Glutamatergic neuron (in vitro differentiated cells): ENCODE measurements around the gene MED8. TPM values are rescaled to one million over a fixed set of nuclear protein-coding genes. Genes with fewer than 3 reads are reported as not detected.

Experiments used
- DNase-seq: peaks from one replicate; pipeline ENCODE4 v3.0.0; 2022
- H3K27ac Mint-ChIP-seq: one replicate; pipeline ENCODE4 v1.8.0; 2020; ENCODE audit warnings: mild to moderate bottlenecking, mixed read lengths, inconsistent platforms; ENCODE audit not compliant: unreplicated experiment
- H3K27me3 Mint-ChIP-seq: one replicate; pipeline ENCODE4 v1.8.0; 2020; ENCODE audit warnings: mild to moderate bottlenecking, moderate library complexity, mixed read lengths, inconsistent platforms; ENCODE audit not compliant: unreplicated experiment
- H3K36me3 Mint-ChIP-seq: one replicate; pipeline ENCODE4 v1.8.0; 2020; ENCODE audit warnings: mild to moderate bottlenecking, mixed read lengths, inconsistent platforms; ENCODE audit not compliant: unreplicated experiment
- H3K4me1 Mint-ChIP-seq: one replicate; pipeline ENCODE4 v1.8.0; 2020; ENCODE audit warnings: mild to moderate bottlenecking, low read depth, mixed read lengths, inconsistent platforms; ENCODE audit not compliant: unreplicated experiment
- H3K4me3 Mint-ChIP-seq: one replicate; pipeline ENCODE4 v1.8.0; 2020; ENCODE audit warnings: mild to moderate bottlenecking, mixed read lengths, inconsistent platforms; ENCODE audit not compliant: unreplicated experiment
- H3K9me3 Mint-ChIP-seq: one replicate; pipeline ENCODE4 v1.8.0; 2020; ENCODE audit warnings: mild to moderate bottlenecking, moderate library complexity, mixed read lengths, inconsistent platforms; ENCODE audit not compliant: unreplicated experiment
- total RNA-seq: library from RNA; stranded (reverse); fragmentation: NEBNext Ultra II Directional; extraction: Animal tissue kit (Norgen Biotek cat#: 25700); gene quantifications from one replicate; pipeline ENCODE4 v1.2.1, GENCODE V29; 2021; ENCODE audit not compliant: unreplicated experiment
- TF ChIP-seq, protein P1 (sequence below): fragments of 200-600 bp; sonication (generic); IDR thresholded peaks from one replicate; pipeline ENCODE4 v1.5.0; 2021; ENCODE audit not compliant: partially characterized antibody, unreplicated experiment

The MED8 gene
- total RNA-seq, 1 donor from 2014 or later: 39.1 TPM

DNA sequence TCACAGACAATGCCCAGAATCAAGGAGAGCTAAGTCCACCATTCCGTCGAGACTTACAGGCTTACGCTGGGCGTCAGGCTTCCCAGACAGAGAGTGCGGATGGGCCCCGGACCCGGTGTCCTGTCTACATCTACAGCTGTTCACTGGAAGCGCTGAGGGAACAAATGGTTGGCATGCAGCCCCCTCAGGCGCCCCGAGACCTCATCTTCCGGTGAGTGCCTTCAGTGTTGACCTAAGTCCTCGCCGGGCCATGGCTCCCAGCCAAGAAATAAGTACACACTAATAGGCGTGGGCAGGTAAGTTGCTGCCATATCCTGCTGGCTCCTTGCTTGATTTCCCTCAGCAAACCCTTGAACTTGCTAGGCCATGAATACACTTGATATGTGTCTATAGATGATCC lies 37.9 kb upstream of the MED8 start:
- Mint-ChIP-seq H3K9me3 (peaks cover 4% of the 10 kb centered on the region), H3K27ac (no peak overlapping the region), H3K36me3 (no peaks in the 10 kb centered on the region)

DNA sequence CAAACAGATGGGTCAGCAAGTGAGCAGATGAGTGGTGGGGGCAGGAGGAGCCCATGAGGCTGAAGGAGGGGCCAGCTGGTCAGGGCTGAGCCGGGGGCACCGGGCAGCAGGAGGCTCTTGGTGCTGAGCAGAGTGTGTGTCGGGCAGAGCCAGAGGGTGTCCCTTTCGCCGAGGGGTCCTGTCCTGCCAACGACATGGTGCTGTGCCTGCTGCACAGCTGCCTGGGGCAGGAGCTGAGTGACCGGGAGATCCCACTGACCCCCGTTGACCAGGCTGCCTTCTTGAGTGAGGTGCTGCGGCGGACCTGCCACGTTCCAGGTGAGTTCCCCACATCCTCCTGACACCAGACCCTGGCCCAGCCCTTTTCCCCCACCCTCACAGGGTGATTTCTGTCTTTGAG lies 36.6 kb upstream of the MED8 start:
- no peaks in the 10 kb centered on the region for H3K4me1 Mint-ChIP-seq
- no peak for DNase-seq
- TF ChIP-seq, protein P1, sequence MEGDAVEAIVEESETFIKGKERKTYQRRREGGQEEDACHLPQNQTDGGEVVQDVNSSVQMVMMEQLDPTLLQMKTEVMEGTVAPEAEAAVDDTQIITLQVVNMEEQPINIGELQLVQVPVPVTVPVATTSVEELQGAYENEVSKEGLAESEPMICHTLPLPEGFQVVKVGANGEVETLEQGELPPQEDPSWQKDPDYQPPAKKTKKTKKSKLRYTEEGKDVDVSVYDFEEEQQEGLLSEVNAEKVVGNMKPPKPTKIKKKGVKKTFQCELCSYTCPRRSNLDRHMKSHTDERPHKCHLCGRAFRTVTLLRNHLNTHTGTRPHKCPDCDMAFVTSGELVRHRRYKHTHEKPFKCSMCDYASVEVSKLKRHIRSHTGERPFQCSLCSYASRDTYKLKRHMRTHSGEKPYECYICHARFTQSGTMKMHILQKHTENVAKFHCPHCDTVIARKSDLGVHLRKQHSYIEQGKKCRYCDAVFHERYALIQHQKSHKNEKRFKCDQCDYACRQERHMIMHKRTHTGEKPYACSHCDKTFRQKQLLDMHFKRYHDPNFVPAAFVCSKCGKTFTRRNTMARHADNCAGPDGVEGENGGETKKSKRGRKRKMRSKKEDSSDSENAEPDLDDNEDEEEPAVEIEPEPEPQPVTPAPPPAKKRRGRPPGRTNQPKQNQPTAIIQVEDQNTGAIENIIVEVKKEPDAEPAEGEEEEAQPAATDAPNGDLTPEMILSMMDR: no peak
- H3K27me3 Mint-ChIP-seq: no peaks in the 10 kb centered on the region
- no peak overlapping the region for H3K27ac Mint-ChIP-seq
- H3K4me3 Mint-ChIP-seq: no peak overlapping the region
- H3K9me3 Mint-ChIP-seq: no peaks in the 10 kb centered on the region
- no peaks in the 10 kb centered on the region for H3K36me3 Mint-ChIP-seq

More for the DNA sequence above, 37.9 kb upstream of the MED8 start:
- no peak for DNase-seq
- no peaks in the 10 kb centered on the region for H3K27me3 Mint-ChIP-seq
- H3K4me1 Mint-ChIP-seq: no peaks in the 10 kb centered on the region
- TF ChIP-seq, protein P1: no peak
- no peak overlapping the region for H3K4me3 Mint-ChIP-seq

DNA sequence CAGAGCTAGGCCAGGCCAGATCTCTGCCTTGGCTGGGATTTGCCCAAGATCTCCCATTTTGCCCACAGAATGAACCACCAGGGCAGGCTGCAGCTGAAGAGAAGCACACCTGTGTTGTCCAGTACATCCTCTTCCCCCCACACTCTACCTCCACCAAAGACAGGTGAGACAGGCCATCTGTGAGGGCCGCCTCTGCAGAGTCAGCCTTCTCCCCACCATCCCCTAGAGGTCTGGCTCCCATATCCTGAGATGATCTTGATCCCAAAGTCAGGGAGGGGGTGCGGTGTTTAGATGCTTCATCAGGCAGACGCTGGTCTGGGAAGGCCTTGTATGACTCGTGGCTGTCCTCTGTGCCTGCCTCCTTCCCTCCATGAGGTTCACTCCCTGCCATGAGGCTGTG lies 35.4 kb upstream of the MED8 start:
- TF ChIP-seq, protein P1: no peak
- Mint-ChIP-seq H3K36me3 (no peaks in the 10 kb centered on the region), H3K4me1 (no peaks in the 10 kb centered on the region), H3K27me3 (no peaks in the 10 kb centered on the region), H3K9me3 (no peaks in the 10 kb centered on the region), H3K27ac (no peak overlapping the region), H3K4me3 (no peak overlapping the region)
- DNase-seq: no peak

DNA sequence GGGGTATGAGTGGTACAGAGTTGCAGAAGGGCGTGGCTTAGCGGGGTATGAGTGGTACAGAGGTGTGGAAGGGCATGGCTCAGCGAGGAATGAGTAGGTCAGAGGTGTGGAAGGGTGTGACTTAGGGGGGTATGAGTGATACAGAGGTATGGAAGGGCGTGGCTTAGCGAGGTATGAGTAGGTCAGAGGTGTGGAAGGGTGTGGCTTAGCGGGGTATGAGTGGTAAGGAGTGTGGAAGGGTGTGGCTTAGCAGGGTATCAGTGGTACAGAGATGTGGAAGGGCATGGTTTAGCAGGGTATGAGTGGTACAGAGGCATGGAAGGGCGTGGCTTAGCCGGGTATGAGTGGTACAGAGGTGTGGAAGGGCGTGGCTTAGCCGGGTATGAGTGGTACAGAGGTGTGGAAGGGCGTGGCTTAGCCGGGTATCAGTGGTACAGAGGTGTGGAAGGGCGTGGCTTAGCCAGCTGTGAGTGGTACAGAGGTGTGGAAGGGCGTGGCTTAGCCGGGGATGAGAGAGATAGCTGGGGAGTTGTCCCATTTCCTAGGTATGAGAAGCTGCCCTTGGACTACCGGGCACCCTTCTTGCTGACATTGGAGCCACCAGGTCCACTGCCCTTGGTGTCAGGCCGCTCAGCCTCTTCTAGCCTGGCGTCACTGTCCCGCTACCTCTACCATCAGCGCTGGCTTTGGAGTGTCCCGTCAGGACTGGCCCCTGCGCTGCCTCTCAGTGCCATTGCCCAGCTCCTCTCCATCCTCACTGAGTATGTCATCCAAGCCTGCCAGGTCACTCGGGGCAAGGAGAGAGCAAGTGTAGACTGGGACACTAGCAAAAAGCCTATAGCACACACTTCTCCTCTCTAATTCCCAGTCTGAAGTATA lies 34.3 kb upstream of the MED8 start:
- DNase-seq: no peak
- Mint-ChIP-seq H3K27ac (no peak overlapping the region), H3K4me1 (no peaks in the 10 kb centered on the region), H3K9me3 (no peaks in the 10 kb centered on the region), H3K27me3 (no peaks in the 10 kb centered on the region), H3K36me3 (no peaks in the 10 kb centered on the region), H3K4me3 (no peak overlapping the region)
- TF ChIP-seq, protein P1: no peak

DNA sequence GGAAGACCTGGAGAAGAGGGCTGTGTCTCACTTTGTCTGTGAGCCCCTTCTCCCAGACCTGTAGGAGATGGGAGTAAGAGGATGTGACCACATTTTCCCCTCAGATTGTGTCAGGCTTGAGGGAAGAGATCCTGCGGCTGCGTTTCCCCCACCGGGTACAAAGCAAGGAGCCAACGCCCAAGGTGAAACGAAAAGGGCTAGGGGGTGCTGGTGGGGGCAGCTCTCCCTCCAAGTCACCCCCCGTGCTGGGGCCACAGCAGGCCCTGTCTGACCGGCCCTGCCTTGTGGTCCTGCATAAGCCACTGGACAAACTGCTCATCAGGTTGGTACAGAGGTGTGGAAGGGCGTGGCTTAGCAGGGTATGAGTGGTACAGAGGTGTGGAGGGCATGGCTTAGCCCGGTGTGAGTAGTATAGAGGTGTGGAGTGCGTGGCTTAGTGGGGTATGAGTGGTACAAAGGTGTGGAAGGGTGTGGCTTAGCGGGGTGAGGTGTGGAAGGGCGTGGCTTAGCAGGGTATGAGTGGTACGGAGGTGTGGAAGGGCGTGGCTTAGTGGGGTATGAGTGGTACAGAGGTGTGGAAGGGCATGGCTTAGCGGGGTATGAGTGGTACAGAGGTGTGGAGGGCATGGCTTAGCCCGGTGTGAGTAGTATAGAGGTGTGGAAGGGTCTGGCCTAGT lies 33.5 kb upstream of the MED8 start:
- Mint-ChIP-seq H3K27ac (no peak overlapping the region), H3K9me3 (no peaks in the 10 kb centered on the region), H3K4me1 (no peaks in the 10 kb centered on the region), H3K36me3 (no peaks in the 10 kb centered on the region), H3K4me3 (no peak overlapping the region), H3K27me3 (no peaks in the 10 kb centered on the region)
- TF ChIP-seq, protein P1: no peak
- DNase-seq: no peak
